Spinal cord (tissue), 4 donors: ENCODE data around the gene RSF1. TPM values are rescaled to one million over a fixed set of nuclear protein-coding genes. Genes with fewer than 3 reads are reported as not detected.

Experiments used
- polyA plus RNA-seq, 2 donors: library from polyadenylated mRNA; unstranded; fragments of 120-200 nt; gene quantifications; one replicate each; pipeline ENCODE4 v1.2.1, GENCODE V29; 2013; ENCODE audit not compliant: insufficient read length in 2 of 2
- small RNA-seq: library from RNA; depleted of rRNA; stranded (forward); fragments of <200 nt; gene quantifications from one replicate; pipeline ENCODE3, GENCODE V24; 2014; ENCODE audit warnings: low replicate concordance
- total RNA-seq, 2 donors: library from RNA; depleted of rRNA in 1 of 2; stranded (reverse); fragments of 120-200 nt in 1 of 2; fragments of >200 nt in 1 of 2; gene quantifications; one replicate each; pipeline versions ENCODE4 v1.2.3 to v1.2.4, GENCODE V29; 2013 to 2014

The RSF1 gene
- total and polyA plus RNA-seq, 4 donors = 37.7 to 80.3 (median 63.5) TPM

Small RNA genes lying within 50 kb of the gene (small RNA-seq; reads per million reads assigned to genes)
- gene RF00019 = not detected

Other genes starting within 250 kb of the RSF1 start
- gene AQP11, start 230.8 kb downstream of the RSF1 start, total RNA-seq = 1 to 10 TPM; 3.7 to 8.6 TPM
- 10 to 100 TPM in 1 of 2 donors, 1 to 10 TPM in 1; 9.8 to 11.7 TPM for gene AQP11, start 230.8 kb downstream of the RSF1 start, polyA plus RNA-seq
- 100 to 1,000 TPM; 155 to 216 TPM for gene CLNS1A, start 182.9 kb downstream of the RSF1 start, total RNA-seq
- gene CLNS1A, start 182.9 kb downstream of the RSF1 start, polyA plus RNA-seq = 100 to 1,000 TPM; 165 to 182 TPM
- gene AAMDC, start 422 bp upstream of the RSF1 start, total RNA-seq = 10 to 100 TPM in 1 of 2 donors, 1 to 10 TPM in 1; 9.0 to 55.7 TPM
- gene AAMDC, start 422 bp upstream of the RSF1 start, polyA plus RNA-seq = 10 to 100 TPM; 22.5 to 32.5 TPM
- 10 to 100 TPM; 31.9 to 42.3 TPM for gene INTS4, start 173.9 kb upstream of the RSF1 start, total RNA-seq
- 10 to 100 TPM; 25.3 to 27.5 TPM for gene INTS4, start 173.9 kb upstream of the RSF1 start, polyA plus RNA-seq
- gene KCTD14, start 202.6 kb upstream of the RSF1 start, total RNA-seq = 1 to 10 TPM; 3.1 to 6.4 TPM
- 1 to 10 TPM; 1.8 to 3.2 TPM for gene KCTD14, start 202.6 kb upstream of the RSF1 start, polyA plus RNA-seq
- gene THRSP, start 243.1 kb upstream of the RSF1 start, total RNA-seq = under 1 TPM; 0.11 to 0.20 TPM
- under 1 TPM; 0.29 to 0.41 TPM for gene THRSP, start 243.1 kb upstream of the RSF1 start, polyA plus RNA-seq